Endodermal cell (in vitro differentiated cells): ENCODE results near the gene SPPL2B. TPM values are rescaled to one million over a fixed set of nuclear protein-coding genes. Genes with fewer than 3 reads are reported as not detected.

Experiments
- DNase-seq: peaks from one replicate; pipeline ENCODE4 v3.0.0-alpha.2; 2017
- H3K27ac ChIP-seq: 2 replicates; pipeline ENCODE4 v1.5.1; 2013; ENCODE audit warnings: mild to moderate bottlenecking, low read depth, low read length, moderate library complexity
- H3K27me3 ChIP-seq: 2 replicates; pipeline ENCODE4 v1.6.1; 2013; ENCODE audit warnings: mild to moderate bottlenecking, low read length, moderate library complexity; ENCODE audit not compliant: insufficient read depth, control insufficient read depth, poor library complexity, severe bottlenecking
- H3K36me3 ChIP-seq: 2 replicates; pipeline ENCODE4 v1.7.0; 2013; ENCODE audit warnings: mild to moderate bottlenecking, low read length, moderate library complexity; ENCODE audit not compliant: control insufficient read depth, insufficient read depth
- H3K4me1 ChIP-seq: one replicate; pipeline ENCODE4 v1.7.0; 2013; ENCODE audit warnings: low read length; ENCODE audit not compliant: control insufficient read depth, insufficient read depth
- H3K4me3 ChIP-seq: 2 replicates; pipeline ENCODE4 v1.5.1; 2013; ENCODE audit warnings: mild to moderate bottlenecking, low read length, moderate library complexity
- H3K9ac ChIP-seq: 2 replicates; pipeline ENCODE4 v1.6.1; 2013; ENCODE audit warnings: mild to moderate bottlenecking, low read length, moderate library complexity; ENCODE audit not compliant: poor library complexity, severe bottlenecking; ENCODE audit errors: extremely low read depth
- H3K9me3 ChIP-seq: 2 replicates; pipeline ENCODE4 v1.6.1; 2013; ENCODE audit warnings: mild to moderate bottlenecking, low read length, moderate library complexity; ENCODE audit not compliant: control insufficient read depth
- H3K27ac Mint-ChIP-seq: 2 replicates; pipeline ENCODE4 v1.8.0; 2020; ENCODE audit warnings: mixed read lengths
- H3K27me3 Mint-ChIP-seq: 2 replicates; pipeline ENCODE4 v1.8.0; 2021; ENCODE audit warnings: mild to moderate bottlenecking, mixed read lengths; ENCODE audit not compliant: insufficient read depth
- H3K36me3 Mint-ChIP-seq: 2 replicates; pipeline ENCODE4 v1.8.0; 2020; ENCODE audit warnings: low read depth, mixed read lengths
- H3K4me1 Mint-ChIP-seq: 2 replicates; pipeline ENCODE4 v1.8.0; 2020; ENCODE audit warnings: mixed read lengths
- H3K4me3 Mint-ChIP-seq: 2 replicates; pipeline ENCODE4 v1.8.0; 2020; ENCODE audit warnings: mild to moderate bottlenecking, moderate library complexity, mixed read lengths
- H3K9me3 Mint-ChIP-seq: 2 replicates; pipeline ENCODE4 v1.8.0; 2020; ENCODE audit warnings: mild to moderate bottlenecking, mixed read lengths
- WGBS, 2 experiments: methylation state at CpG; one replicate each; pipeline versions ENCODE4 v1.1.5 to v1.1.7; 2013; ENCODE audit warnings: missing lambda C conversion rate in 2 of 2, mixed read lengths in 1 of 2; ENCODE audit not compliant: insufficient coverage in 1 of 2, insufficient read length in 1 of 2; 5-methylcytosine and 5-hydroxymethylcytosine counted together
- total RNA-seq, 2 donors: library from RNA; stranded (reverse); fragmentation: NEBNext Ultra II Directional in 1 of 2; extraction: Animal tissue kit (Norgen Biotek cat#: 25700) in 1 of 2; gene quantifications; 2 replicates in 1 of 2; 3 replicates in 1 of 2; pipeline ENCODE4 v1.2.1, GENCODE V29; 2021
- TF ChIP-seq, protein P1 (sequence below): fragments of 200-600 bp; sonication (generic); conservative IDR thresholded peaks from 2 replicates; pipeline ENCODE4 v1.5.0; 2021; ENCODE audit warnings: antibody characterized with exemption, mild to moderate bottlenecking

Gene SPPL2B
- total RNA-seq, 2 donors from 2014 or later: 115 to 118 TPM

DNA sequence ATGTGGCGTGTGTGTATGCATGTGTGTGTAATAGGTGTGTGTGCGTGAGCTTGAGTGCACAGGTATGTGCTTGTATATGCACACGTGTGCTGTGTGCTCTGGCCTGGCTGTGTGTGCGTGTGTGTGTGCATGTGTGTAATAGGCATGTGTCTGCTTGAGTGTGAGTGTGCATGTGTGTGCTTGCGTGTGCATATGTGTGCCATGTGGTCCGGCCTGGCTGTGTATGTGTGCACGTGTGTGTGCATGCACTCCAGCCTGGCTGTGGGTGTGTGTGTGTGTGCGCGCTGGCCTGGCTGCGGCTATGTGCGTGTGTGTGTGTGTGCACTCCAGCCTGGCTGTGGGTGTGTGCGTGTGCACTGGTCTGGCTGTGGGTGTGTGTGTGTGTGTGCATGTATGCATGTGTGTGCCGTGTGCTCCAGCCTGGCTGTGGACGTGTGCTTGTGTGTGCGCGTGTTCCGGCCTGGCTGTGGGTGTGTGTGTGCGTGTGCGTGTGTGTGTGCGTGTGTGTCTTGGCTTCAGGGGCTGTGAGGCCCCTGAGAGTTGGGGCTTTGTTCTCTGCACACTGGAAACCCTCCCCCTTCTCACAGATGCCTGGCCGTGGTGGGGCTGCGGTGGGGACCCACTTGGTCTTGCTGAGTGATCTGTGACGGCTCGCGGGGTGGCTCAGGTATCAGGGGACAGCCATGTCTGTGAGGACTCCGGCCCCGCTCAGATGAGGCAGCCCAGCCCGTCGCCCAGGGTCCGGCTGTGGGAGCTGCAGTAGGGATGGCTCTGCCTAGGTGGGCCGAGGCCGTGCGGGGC lies 8.2 kb downstream of the SPPL2B start:
- H3K27me3 Mint-ChIP-seq: no peaks in the 10 kb centered on the region
- Histone ChIP-seq H3K9ac (no peak overlapping the region), H3K36me3 (peaks cover 21% of the 10 kb centered on the region), H3K4me1 (no peaks in the 10 kb centered on the region), H3K4me3 (no peak overlapping the region), H3K27ac (peak overlapping the region; percentile 89), H3K9me3 (no peaks in the 10 kb centered on the region), H3K27me3 (no peaks in the 10 kb centered on the region)
- 92% methylated on average over 15 to 31 of the region's 33 CpGs for WGBS, 2 experiments
- H3K4me1 Mint-ChIP-seq: no peaks in the 10 kb centered on the region
- DNase-seq: no peak
- H3K36me3 Mint-ChIP-seq: peaks cover 23% of the 10 kb centered on the region
- H3K9me3 Mint-ChIP-seq: peaks cover 8% of the 10 kb centered on the region
- H3K4me3 Mint-ChIP-seq: no peak overlapping the region
- TF ChIP-seq, protein P1, sequence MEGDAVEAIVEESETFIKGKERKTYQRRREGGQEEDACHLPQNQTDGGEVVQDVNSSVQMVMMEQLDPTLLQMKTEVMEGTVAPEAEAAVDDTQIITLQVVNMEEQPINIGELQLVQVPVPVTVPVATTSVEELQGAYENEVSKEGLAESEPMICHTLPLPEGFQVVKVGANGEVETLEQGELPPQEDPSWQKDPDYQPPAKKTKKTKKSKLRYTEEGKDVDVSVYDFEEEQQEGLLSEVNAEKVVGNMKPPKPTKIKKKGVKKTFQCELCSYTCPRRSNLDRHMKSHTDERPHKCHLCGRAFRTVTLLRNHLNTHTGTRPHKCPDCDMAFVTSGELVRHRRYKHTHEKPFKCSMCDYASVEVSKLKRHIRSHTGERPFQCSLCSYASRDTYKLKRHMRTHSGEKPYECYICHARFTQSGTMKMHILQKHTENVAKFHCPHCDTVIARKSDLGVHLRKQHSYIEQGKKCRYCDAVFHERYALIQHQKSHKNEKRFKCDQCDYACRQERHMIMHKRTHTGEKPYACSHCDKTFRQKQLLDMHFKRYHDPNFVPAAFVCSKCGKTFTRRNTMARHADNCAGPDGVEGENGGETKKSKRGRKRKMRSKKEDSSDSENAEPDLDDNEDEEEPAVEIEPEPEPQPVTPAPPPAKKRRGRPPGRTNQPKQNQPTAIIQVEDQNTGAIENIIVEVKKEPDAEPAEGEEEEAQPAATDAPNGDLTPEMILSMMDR: no peak
- peak overlapping the region; percentile 22 for H3K27ac Mint-ChIP-seq

DNA sequence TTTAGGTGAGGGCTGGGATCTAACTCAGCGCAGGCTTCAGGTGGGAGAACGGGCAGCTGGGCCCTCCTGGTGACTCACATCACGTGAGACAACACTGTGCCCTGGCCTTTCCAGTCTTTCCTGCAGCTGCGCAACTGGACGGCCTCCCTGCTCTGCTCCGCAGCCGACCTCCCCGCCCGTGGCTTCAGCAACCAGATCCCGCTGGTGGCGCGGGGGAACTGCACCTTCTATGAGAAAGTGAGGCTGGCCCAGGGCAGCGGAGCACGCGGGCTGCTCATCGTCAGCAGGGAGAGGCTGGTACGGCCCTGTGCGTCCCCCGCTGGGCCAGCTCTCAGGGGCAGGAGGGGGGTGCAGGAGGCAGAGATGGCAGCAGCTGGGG lies 8.8 kb downstream of the SPPL2B start:
- 63 to 78% methylated on average over 10 to 19 of the region's 19 CpGs for WGBS, 2 experiments
- Histone ChIP-seq H3K27me3 (no peaks in the 10 kb centered on the region), H3K27ac (peak overlapping the region; percentile 89), H3K4me3 (no peak overlapping the region), H3K9ac (no peak overlapping the region), H3K9me3 (no peaks in the 10 kb centered on the region), H3K36me3 (peaks cover 22% of the 10 kb centered on the region), H3K4me1 (no peaks in the 10 kb centered on the region)
- H3K27ac Mint-ChIP-seq: no peak overlapping the region
- DNase-seq: peak; percentile 86
- H3K4me1 Mint-ChIP-seq: no peaks in the 10 kb centered on the region
- peaks cover 23% of the 10 kb centered on the region for H3K36me3 Mint-ChIP-seq
- peaks cover 8% of the 10 kb centered on the region for H3K9me3 Mint-ChIP-seq
- TF ChIP-seq, protein P1: peak; percentile 64
- no peak overlapping the region for H3K4me3 Mint-ChIP-seq
- H3K27me3 Mint-ChIP-seq: no peaks in the 10 kb centered on the region

DNA sequence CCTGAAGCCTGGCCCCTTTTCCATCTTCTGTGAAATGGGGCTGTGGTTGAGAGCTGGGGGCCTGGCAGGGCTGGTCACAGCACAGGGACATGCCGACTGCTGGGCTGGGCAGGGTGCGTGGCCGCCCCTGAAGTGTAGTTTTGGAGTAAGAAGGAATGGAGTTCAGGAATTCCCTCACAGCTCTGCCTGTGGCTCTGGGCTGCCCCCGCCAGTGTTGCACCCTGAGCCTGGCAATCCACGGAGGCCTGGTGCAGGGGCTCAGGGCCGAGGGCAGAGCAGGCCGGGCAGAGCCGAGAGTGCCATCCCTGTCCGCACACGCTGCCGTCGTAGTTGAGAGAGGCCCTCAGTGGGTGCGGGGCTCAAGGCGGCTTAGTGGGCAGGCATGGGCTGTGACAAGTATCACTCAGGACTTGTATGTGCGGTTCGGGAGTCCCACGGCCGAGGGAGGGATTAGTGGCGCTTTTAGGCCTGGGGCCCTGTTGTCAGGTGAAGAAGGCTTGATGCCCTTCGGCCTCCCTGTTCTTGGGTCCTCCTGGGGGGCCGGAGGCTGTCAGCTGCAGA lies 9.7 kb downstream of the SPPL2B start:
- Mint-ChIP-seq H3K4me3 (no peak overlapping the region), H3K4me1 (no peaks in the 10 kb centered on the region), H3K27ac (no peak overlapping the region), H3K27me3 (no peaks in the 10 kb centered on the region), H3K9me3 (peaks cover 8% of the 10 kb centered on the region), H3K36me3 (peaks cover 23% of the 10 kb centered on the region)
- Histone ChIP-seq H3K27ac (peak overlapping the region; percentile 89), H3K36me3 (peaks cover 22% of the 10 kb centered on the region), H3K27me3 (no peaks in the 10 kb centered on the region), H3K4me1 (no peaks in the 10 kb centered on the region), H3K9me3 (no peaks in the 10 kb centered on the region), H3K4me3 (no peak overlapping the region), H3K9ac (no peak overlapping the region)
- DNase-seq: no peak
- WGBS, 2 experiments: 95 to 98% methylated on average over 18 to 21 of the region's 21 CpGs
- TF ChIP-seq, protein P1: no peak
